Glutamatergic neuron (in vitro differentiated cells): ENCODE results near the gene IL21R. TPM values are rescaled to one million over a fixed set of nuclear protein-coding genes. Genes with fewer than 3 reads are reported as not detected.

Experiments
- DNase-seq: peaks from one replicate; pipeline ENCODE4 v3.0.0; 2022
- H3K27ac Mint-ChIP-seq: one replicate; pipeline ENCODE4 v1.8.0; 2020; ENCODE audit warnings: mild to moderate bottlenecking, mixed read lengths, inconsistent platforms; ENCODE audit not compliant: unreplicated experiment
- H3K27me3 Mint-ChIP-seq: one replicate; pipeline ENCODE4 v1.8.0; 2020; ENCODE audit warnings: mild to moderate bottlenecking, moderate library complexity, mixed read lengths, inconsistent platforms; ENCODE audit not compliant: unreplicated experiment
- H3K36me3 Mint-ChIP-seq: one replicate; pipeline ENCODE4 v1.8.0; 2020; ENCODE audit warnings: mild to moderate bottlenecking, mixed read lengths, inconsistent platforms; ENCODE audit not compliant: unreplicated experiment
- H3K4me1 Mint-ChIP-seq: one replicate; pipeline ENCODE4 v1.8.0; 2020; ENCODE audit warnings: mild to moderate bottlenecking, low read depth, mixed read lengths, inconsistent platforms; ENCODE audit not compliant: unreplicated experiment
- H3K4me3 Mint-ChIP-seq: one replicate; pipeline ENCODE4 v1.8.0; 2020; ENCODE audit warnings: mild to moderate bottlenecking, mixed read lengths, inconsistent platforms; ENCODE audit not compliant: unreplicated experiment
- H3K9me3 Mint-ChIP-seq: one replicate; pipeline ENCODE4 v1.8.0; 2020; ENCODE audit warnings: mild to moderate bottlenecking, moderate library complexity, mixed read lengths, inconsistent platforms; ENCODE audit not compliant: unreplicated experiment
- total RNA-seq: library from RNA; stranded (reverse); fragmentation: NEBNext Ultra II Directional; extraction: Animal tissue kit (Norgen Biotek cat#: 25700); gene quantifications from one replicate; pipeline ENCODE4 v1.2.1, GENCODE V29; 2021; ENCODE audit not compliant: unreplicated experiment
- TF ChIP-seq, protein P1 (sequence below): fragments of 200-600 bp; sonication (generic); IDR thresholded peaks from one replicate; pipeline ENCODE4 v1.5.0; 2021; ENCODE audit not compliant: partially characterized antibody, unreplicated experiment

IL21R gene
- total RNA-seq, 1 donor from 2014 or later: 0.86 TPM

GRCh38 chr16:27368358-27368722, 33.6 kb upstream of the IL21R start:
- Mint-ChIP-seq H3K4me1 (no peaks in the 10 kb centered on the region), H3K9me3 (no peaks in the 10 kb centered on the region)

DNA sequence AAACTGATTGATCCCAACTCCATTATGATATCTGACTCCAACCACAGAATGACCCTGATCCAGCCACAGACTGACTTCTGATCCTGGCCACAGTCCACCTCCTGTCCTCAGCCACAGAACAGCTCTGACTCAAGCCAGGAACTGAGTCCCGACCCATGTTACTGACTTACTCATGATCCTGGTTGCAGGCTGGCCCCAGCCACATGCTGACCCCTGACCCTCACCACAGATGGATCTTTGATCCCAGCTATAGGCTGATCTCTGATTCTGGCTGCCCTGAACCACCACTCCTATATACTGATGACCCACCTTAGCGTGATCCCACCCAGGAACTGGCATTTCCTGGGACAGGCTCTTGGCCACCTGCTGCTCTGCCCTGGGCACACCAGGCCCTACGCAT, 32.2 kb upstream of the IL21R start:
- DNase-seq: no peak
- H3K4me1 Mint-ChIP-seq: no peaks in the 10 kb centered on the region
- TF ChIP-seq, protein P1, sequence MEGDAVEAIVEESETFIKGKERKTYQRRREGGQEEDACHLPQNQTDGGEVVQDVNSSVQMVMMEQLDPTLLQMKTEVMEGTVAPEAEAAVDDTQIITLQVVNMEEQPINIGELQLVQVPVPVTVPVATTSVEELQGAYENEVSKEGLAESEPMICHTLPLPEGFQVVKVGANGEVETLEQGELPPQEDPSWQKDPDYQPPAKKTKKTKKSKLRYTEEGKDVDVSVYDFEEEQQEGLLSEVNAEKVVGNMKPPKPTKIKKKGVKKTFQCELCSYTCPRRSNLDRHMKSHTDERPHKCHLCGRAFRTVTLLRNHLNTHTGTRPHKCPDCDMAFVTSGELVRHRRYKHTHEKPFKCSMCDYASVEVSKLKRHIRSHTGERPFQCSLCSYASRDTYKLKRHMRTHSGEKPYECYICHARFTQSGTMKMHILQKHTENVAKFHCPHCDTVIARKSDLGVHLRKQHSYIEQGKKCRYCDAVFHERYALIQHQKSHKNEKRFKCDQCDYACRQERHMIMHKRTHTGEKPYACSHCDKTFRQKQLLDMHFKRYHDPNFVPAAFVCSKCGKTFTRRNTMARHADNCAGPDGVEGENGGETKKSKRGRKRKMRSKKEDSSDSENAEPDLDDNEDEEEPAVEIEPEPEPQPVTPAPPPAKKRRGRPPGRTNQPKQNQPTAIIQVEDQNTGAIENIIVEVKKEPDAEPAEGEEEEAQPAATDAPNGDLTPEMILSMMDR: no peak
- H3K27me3 Mint-ChIP-seq: peaks cover 2% of the 10 kb centered on the region
- H3K9me3 Mint-ChIP-seq: no peaks in the 10 kb centered on the region
- no peaks in the 10 kb centered on the region for H3K36me3 Mint-ChIP-seq
- no peak overlapping the region for H3K4me3 Mint-ChIP-seq
- no peak overlapping the region for H3K27ac Mint-ChIP-seq

More at GRCh38 chr16:27368358-27368722, 33.6 kb upstream of the IL21R start:
- DNase-seq: no peak
- Mint-ChIP-seq H3K36me3 (no peaks in the 10 kb centered on the region), H3K4me3 (no peak overlapping the region), H3K27ac (no peak overlapping the region), H3K27me3 (peaks cover 2% of the 10 kb centered on the region)
- TF ChIP-seq, protein P1: no peak

DNA sequence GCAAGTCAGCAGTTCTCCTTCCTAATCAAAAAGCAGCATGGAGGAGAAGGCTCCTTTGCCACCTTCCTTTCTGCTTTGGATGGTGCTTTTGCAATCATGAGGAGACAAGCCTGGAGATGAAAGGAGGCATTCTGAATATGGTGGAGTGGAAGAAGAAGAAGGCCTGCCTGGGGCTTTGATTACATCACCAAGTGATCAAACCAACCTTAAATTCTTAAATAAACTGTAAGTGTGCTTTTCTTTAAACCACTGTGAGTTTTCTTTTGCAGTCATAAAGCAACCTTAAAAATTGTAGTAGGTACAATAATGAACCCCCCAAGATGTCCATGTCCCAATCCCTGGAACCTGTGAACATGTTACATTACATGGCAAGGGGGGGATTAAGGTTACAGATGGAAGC, 31.7 kb upstream of the IL21R start:
- H3K4me3 Mint-ChIP-seq: no peak overlapping the region
- no peaks in the 10 kb centered on the region for H3K36me3 Mint-ChIP-seq
- H3K4me1 Mint-ChIP-seq: no peaks in the 10 kb centered on the region
- peaks cover 2% of the 10 kb centered on the region for H3K27me3 Mint-ChIP-seq
- no peak for DNase-seq
- TF ChIP-seq, protein P1: no peak
- no peaks in the 10 kb centered on the region for H3K9me3 Mint-ChIP-seq
- H3K27ac Mint-ChIP-seq: no peak overlapping the region

DNA sequence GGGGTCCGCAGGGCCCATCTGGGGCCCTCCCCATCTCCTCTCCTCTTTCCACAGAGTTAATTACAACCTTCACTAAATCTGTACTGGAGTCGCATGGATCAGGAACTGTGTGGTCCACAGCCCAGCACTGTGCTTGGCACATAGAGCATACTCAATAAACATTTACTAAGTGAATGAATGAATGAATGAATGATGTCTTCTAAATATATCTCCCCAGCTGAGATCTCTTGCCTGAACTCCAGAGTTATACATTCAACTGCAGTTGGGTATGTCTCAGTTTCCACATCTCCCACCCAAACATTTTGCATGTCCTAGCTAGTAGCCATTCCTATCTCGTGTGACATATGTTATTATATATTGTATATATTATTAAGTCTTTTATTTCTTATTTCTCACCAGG, 28.7 kb upstream of the IL21R start:
- TF ChIP-seq, protein P1: no peak
- Mint-ChIP-seq H3K27me3 (peaks cover 2% of the 10 kb centered on the region), H3K27ac (no peak overlapping the region), H3K4me1 (no peaks in the 10 kb centered on the region), H3K9me3 (peaks cover 3% of the 10 kb centered on the region), H3K36me3 (no peaks in the 10 kb centered on the region), H3K4me3 (no peak overlapping the region)
- no peak for DNase-seq

DNA sequence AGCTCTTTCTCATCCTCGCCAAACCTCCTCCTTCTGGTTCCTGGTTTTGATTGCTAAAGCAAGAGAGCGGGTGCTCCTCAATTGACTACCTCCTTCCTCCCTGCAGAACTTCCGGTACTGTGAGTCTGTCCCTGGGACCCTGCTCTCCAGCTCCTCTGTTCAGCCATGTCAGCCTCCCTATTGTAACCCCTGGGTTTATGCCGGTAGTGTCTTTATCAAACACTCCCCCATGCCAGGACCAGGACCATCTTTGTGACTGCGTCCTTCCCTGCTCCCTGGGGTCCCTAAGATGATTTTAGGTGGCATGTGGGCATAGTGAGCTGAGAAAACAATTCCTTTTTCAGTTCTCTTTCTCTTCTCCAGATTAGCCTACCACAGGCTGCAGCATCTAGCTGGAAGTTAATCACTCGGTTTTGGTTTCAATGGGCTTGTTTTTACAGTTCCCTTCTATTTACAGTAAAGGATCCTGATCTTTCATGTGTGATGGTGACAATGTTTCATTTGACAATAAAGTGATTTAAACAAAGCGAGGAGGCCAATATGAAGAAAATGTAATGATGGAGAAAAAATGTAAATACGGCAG, 27.7 kb upstream of the IL21R start:
- Mint-ChIP-seq H3K36me3 (no peaks in the 10 kb centered on the region), H3K9me3 (peaks cover 3% of the 10 kb centered on the region), H3K27me3 (peaks cover 2% of the 10 kb centered on the region), H3K27ac (no peak overlapping the region), H3K4me3 (no peak overlapping the region), H3K4me1 (no peaks in the 10 kb centered on the region)
- TF ChIP-seq, protein P1: no peak
- DNase-seq: no peak
